ENCODE data around the gene CDH13.

The CDH13 gene

DNA sequence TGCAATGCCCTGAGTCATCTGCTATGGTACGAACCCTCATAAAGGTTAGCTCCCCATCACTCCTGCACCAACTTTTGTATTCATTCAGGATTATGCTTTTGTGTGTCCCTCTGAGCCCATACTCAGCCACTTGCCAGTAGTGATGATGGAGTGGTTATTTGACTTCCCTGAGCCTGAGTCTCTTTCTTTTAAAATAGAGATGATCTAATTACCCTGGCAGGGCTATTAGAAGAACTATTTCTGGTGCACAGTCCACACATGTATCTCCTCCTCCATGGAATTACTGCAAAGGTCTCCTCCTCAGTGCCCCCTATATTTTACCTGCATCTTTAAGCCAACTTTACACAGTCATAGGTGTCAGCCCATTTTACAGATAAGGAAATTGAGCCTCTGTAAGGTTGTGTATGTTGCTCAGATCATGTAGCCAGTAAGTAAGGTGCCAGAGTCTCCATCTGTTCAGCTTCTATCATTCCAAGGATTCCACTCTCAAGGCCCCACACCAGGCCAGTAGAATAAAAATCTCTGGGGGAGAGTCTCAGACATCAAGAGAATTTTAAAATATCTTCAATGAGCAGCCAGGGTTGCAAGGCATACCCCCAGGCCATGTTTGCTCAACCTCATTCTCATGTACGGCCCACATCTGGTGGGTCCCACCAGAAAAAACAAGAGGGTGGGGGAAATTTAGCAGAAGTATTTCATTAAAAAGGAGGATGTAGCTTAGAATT lies 847.3 kb downstream of the CDH13 start:
- no peaks in the 10 kb centered on the region for H3K9me2 ChIP-seq (replicated peaks; ENCODE audit: control insufficient read depth, low read length)

DNA sequence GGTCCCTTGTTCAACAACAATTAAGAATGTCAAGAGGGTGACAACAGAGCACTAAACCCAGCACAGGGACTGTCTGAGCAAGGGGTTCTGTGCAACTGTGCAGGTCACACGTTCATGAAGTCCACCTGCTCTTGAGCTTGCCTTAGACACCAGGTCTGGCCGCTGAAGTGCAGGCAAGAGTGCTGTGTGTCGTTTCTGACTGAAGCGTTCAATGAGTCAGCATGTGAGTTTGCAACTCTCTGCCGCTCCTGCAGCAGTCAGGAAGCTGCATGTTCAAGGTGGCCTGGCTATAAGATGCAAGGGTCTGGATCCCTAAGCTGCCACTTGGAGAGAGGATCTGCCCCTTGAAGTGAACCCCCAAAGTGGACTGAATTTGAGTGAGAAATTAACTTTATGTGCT lies 848.3 kb downstream of the CDH13 start:
- H3K4me2 ChIP-seq (ENCODE audit: low read length) = no peak overlapping the region
- no peaks in the 10 kb centered on the region for H3K79me2 ChIP-seq (ENCODE audit: control insufficient read depth, low read length)
- no peaks in the 10 kb centered on the region for H3K9me2 ChIP-seq (replicated peaks; ENCODE audit: control insufficient read depth, low read length)
- H3K27ac ChIP-seq (ENCODE audit: low read depth, low read length) = no peak overlapping the region
- no peaks in the 10 kb centered on the region for H3K27me3 ChIP-seq (ENCODE audit: control insufficient read depth, low read length)
- H3F3A ChIP-seq (ENCODE audit: control insufficient read depth, insufficient read depth) = no peaks in the 10 kb centered on the region
- H3K4me1 ChIP-seq (ENCODE audit: control insufficient read depth, low read length) = no peaks in the 10 kb centered on the region
- no peaks in the 10 kb centered on the region for H3K9me3 ChIP-seq (ENCODE audit: control insufficient read depth, insufficient read depth, low read length)
- no peak for TF ChIP-seq EZH2phosphoT487 (IDR thresholded peaks at IDR 0.05; ENCODE audit: borderline replicate concordance, low read length)
- TF ChIP-seq, protein P1, sequence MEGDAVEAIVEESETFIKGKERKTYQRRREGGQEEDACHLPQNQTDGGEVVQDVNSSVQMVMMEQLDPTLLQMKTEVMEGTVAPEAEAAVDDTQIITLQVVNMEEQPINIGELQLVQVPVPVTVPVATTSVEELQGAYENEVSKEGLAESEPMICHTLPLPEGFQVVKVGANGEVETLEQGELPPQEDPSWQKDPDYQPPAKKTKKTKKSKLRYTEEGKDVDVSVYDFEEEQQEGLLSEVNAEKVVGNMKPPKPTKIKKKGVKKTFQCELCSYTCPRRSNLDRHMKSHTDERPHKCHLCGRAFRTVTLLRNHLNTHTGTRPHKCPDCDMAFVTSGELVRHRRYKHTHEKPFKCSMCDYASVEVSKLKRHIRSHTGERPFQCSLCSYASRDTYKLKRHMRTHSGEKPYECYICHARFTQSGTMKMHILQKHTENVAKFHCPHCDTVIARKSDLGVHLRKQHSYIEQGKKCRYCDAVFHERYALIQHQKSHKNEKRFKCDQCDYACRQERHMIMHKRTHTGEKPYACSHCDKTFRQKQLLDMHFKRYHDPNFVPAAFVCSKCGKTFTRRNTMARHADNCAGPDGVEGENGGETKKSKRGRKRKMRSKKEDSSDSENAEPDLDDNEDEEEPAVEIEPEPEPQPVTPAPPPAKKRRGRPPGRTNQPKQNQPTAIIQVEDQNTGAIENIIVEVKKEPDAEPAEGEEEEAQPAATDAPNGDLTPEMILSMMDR (IDR thresholded peaks at IDR 0.05; ENCODE audit: low read depth, low read length, poor library complexity, severe bottlenecking) = no peak
- no peaks in the 10 kb centered on the region for H4K20me1 ChIP-seq (ENCODE audit: control insufficient read depth, insufficient read depth, low read depth, low read length)
- no peaks in the 10 kb centered on the region for H3K36me3 ChIP-seq (ENCODE audit: control insufficient read depth, low read length)
- no peak overlapping the region for H3K4me3 ChIP-seq (ENCODE audit: low read length)

More for the DNA sequence above, 847.3 kb downstream of the CDH13 start:
- Histone ChIP-seq H4K20me1 (ENCODE audit: control insufficient read depth, insufficient read depth, low read depth, low read length) (no peaks in the 10 kb centered on the region), H3K4me2 (ENCODE audit: low read length) (no peak overlapping the region), H3K4me1 (ENCODE audit: control insufficient read depth, low read length) (no peaks in the 10 kb centered on the region), H3K27ac (ENCODE audit: low read depth, low read length) (no peak overlapping the region), H3K4me3 (ENCODE audit: low read length) (no peak overlapping the region), H3F3A (ENCODE audit: control insufficient read depth, insufficient read depth) (no peaks in the 10 kb centered on the region), H3K79me2 (ENCODE audit: control insufficient read depth, low read length) (no peaks in the 10 kb centered on the region), H3K27me3 (ENCODE audit: control insufficient read depth, low read length) (no peaks in the 10 kb centered on the region), H3K36me3 (ENCODE audit: control insufficient read depth, low read length) (no peaks in the 10 kb centered on the region), H3K9me3 (ENCODE audit: control insufficient read depth, insufficient read depth, low read length) (no peaks in the 10 kb centered on the region)
- TF ChIP-seq EZH2phosphoT487 (IDR thresholded peaks at IDR 0.05; ENCODE audit: borderline replicate concordance, low read length) = no peak

DNA sequence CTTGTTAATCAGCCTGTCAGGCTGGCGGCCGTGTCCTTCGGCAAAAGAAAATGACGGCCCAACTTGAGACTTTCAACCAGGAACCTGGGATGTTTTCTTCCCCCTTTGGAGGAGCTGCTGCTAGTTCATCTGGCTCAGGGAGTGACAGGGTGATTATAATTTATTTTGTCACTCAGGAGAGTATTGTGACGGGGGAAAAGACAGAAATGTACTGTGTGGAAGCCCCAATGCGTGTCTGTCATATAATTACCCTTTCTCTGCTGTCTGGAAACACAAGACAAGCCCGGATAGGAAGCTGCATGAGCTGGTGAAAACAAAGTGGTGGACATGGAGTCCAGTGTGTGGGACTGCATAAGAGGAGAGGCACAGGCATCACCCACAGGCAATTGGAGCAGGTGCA lies 854.8 kb downstream of the CDH13 start:
- H3K4me1 ChIP-seq (ENCODE audit: control insufficient read depth, low read length) = no peaks in the 10 kb centered on the region
- no peak overlapping the region for H3K27ac ChIP-seq (ENCODE audit: low read depth, low read length)
- H3K79me2 ChIP-seq (ENCODE audit: control insufficient read depth, low read length) = no peaks in the 10 kb centered on the region
- no peak for TF ChIP-seq EZH2phosphoT487 (IDR thresholded peaks at IDR 0.05; ENCODE audit: borderline replicate concordance, low read length)
- TF ChIP-seq, protein P1 (IDR thresholded peaks at IDR 0.05; ENCODE audit: low read depth, low read length, poor library complexity, severe bottlenecking) = no peak
- no peaks in the 10 kb centered on the region for H3K27me3 ChIP-seq (ENCODE audit: control insufficient read depth, low read length)
- H4K20me1 ChIP-seq (ENCODE audit: control insufficient read depth, insufficient read depth, low read depth, low read length) = no peaks in the 10 kb centered on the region
- no peaks in the 10 kb centered on the region for H3F3A ChIP-seq (ENCODE audit: control insufficient read depth, insufficient read depth)
- no peak overlapping the region for H3K4me2 ChIP-seq (ENCODE audit: low read length)
- H3K36me3 ChIP-seq (ENCODE audit: control insufficient read depth, low read length) = no peaks in the 10 kb centered on the region
- no peak overlapping the region for H3K4me3 ChIP-seq (ENCODE audit: low read length)
- no peaks in the 10 kb centered on the region for H3K9me2 ChIP-seq (replicated peaks; ENCODE audit: control insufficient read depth, low read length)
- no peaks in the 10 kb centered on the region for H3K9me3 ChIP-seq (ENCODE audit: control insufficient read depth, insufficient read depth, low read length)

DNA sequence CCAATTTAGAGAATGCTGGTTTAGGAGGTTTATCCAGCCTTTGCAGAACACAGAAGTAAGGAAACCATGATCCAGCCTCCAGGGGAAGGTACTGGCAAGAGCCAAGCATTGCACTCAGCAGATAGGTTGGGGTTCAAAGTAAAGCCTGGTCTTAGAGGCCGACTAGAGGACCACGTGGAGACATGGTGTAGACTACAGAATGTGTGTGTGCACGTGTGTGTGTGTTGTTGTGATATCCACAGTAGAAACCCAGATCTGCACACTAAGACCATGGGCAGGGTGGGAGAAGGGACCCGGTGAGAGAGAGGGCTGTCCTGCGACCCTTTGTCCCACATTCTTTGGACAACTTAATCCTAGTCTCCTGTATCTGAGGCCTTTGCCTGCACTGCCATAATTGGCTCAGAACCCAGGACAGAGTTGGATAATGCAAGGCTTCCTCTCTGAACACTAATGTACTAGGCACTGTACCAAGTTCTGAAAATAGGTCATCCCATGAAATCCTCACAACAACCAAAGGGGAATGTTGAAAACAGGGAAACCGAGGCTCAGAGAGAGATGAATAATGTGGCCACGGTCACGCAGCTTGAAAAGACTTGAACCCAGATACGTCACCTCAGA lies 855.9 kb downstream of the CDH13 start:
- H3K9me2 ChIP-seq (replicated peaks; ENCODE audit: control insufficient read depth, low read length) = no peaks in the 10 kb centered on the region
- no peak overlapping the region for H3K4me2 ChIP-seq (ENCODE audit: low read length)
- H3K36me3 ChIP-seq (ENCODE audit: control insufficient read depth, low read length) = no peaks in the 10 kb centered on the region
- no peaks in the 10 kb centered on the region for H3F3A ChIP-seq (ENCODE audit: control insufficient read depth, insufficient read depth)
- H3K27me3 ChIP-seq (ENCODE audit: control insufficient read depth, low read length) = no peaks in the 10 kb centered on the region
- no peak overlapping the region for H3K27ac ChIP-seq (ENCODE audit: low read depth, low read length)
- H4K20me1 ChIP-seq (ENCODE audit: control insufficient read depth, insufficient read depth, low read depth, low read length) = no peaks in the 10 kb centered on the region
- TF ChIP-seq, protein P1 (IDR thresholded peaks at IDR 0.05; ENCODE audit: low read depth, low read length, poor library complexity, severe bottlenecking) = no peak
- TF ChIP-seq EZH2phosphoT487 (IDR thresholded peaks at IDR 0.05; ENCODE audit: borderline replicate concordance, low read length) = no peak
- no peaks in the 10 kb centered on the region for H3K79me2 ChIP-seq (ENCODE audit: control insufficient read depth, low read length)
- no peaks in the 10 kb centered on the region for H3K4me1 ChIP-seq (ENCODE audit: control insufficient read depth, low read length)
- no peaks in the 10 kb centered on the region for H3K9me3 ChIP-seq (ENCODE audit: control insufficient read depth, insufficient read depth, low read length)
- H3K4me3 ChIP-seq (ENCODE audit: low read length) = no peak overlapping the region

Measured in DOHH2 (cell line).